GM21723 (cell line): ENCODE data around the gene SPRING1.

Source experiments
- ATAC-seq: cut with Tn5 transposase; IDR thresholded peaks from one replicate; pipeline ENCODE4 v1.9.1; 2021; ENCODE audit warnings: mild to moderate bottlenecking, moderate library complexity; ENCODE audit not compliant: unreplicated experiment

The SPRING1 gene

DNA sequence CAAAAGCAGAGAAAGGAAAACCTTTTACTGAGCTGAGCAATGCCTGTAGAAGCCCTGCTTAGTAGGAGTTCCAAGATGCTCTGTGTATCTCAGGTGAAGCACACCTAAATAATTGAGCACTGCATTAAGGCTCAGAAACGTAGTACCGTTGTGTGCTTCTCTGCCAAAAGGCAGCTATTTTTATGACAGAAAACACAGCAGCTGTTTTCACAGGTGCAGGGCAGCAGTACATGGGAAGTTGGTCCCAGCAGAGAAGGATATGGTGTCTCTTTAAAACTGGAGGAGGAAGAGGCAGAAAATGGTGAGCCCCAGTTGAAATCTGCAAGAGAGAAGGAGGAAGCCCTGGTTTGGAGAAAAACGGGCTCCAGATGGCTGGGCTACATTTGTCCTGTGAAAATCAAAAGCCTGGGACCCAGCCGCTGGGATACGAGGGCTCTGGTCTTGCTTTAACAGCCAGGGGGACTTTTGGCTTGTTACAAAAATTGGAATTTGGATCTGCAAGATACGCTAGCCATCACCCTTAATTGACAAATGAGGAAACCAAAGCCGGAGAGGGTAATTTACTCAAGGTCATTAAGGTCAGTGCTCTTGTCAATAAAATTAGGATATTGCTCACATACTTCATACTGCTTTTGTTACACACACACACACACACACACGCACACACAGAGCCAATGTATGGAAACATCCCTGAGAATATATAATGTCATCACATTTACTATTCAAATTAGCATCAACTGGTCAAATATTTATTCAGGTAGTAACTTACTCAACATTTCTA is 27.3 kb downstream of the SPRING1 start:
- no peak for ATAC-seq

DNA sequence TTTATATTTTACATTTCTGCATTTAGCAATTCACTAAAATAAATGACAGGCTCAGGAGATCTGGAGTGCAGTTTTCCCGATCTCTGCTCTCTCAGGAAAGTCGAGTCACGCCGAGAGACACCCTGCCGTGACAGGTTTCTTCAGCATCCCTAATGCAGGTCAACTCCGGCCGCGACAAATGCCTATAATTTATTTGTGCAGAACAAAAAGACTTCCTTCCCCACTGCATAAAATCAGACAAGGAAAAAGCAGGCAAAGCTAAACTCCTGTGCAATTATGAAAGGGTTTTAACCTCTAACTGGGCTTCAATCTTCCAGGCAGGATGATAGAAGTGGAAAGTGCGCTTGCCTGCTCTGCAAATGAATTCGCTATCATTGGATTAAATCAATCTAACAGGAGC is 28.1 kb downstream of the SPRING1 start:
- no peak for ATAC-seq

GRCh38 chr12:116708826-116709756 is 28.8 kb downstream of the SPRING1 start:
- peak; percentile 55 for ATAC-seq

- no peak for ATAC-seq
These were observed 30.1 kb downstream of the SPRING1 start for GRCh38 chr12:116707751-116708150.

DNA sequence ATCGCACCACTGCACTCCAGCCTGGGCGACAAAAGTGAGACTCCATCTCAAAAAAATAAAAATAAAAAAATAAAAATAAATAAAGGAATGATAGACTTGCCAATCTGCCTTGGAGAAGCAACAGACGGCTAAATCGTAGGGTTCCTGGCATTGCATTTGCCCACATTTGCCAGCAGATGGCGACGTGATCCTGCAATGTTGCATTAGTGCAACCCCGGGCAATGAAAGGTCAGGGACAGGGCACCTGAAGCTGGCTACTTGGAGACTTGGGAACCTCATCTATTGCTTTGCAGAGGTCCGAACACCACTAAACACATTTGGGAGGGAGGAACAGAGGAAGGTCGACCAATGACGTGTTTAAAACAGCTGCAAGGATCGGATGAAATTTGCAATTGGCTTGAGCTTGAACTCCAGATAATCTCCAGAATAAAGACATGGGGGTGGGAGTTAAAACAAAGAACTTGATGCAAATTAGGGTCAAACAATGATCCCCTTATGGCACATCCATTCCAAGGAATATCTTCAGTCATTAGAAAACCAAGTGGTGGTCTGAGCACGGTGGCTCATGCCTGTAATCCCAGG is 34.6 kb downstream of the SPRING1 start:
- ATAC-seq, result no peak

DNA sequence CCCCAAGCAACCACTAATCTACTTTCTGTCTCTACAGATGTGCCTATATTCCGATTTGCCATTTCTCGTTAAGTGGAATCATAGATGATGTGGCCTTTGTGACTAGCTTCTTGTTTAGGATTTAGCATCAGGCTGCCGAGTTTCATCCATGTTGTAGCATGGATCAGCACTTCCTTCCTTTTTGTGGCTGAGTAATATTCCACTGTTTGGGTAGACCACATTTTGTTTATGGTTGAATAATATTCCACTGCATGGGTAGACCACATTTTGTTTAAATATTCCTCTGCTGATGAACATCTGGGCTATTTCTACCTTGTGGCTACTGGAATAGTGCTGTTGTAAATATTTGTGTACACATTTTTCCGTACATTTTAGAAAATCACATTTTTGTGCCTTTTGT is 36.4 kb downstream of the SPRING1 start:
- ATAC-seq, result no peak

GRCh38 chr12:116700066-116700465 is 37.8 kb downstream of the SPRING1 start:
- ATAC-seq, result no peak

DNA sequence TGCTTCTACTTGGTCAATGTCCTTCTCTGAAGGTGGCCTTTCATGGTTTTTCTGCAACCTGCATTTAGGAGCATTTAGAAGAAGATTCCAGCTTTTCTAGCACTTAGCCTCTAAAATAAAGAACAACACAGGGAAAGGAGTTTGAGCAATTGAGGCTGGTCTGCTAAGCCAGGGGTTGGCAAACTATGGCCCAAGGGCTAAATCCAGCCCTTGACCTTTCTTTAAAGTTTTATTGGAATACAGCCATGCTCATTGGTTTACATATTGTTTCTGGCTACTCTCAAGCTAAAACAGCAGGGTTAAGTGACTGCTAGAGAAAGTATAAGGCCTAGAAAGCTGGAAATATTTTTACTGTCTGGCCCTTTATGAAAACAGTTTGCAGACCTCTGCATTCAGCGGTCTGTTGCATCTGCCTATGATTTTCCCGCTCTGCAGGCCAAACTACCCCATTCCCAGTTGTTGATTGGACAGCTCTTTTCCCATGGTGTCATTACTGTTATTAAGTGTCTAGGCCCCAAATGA is 39.3 kb downstream of the SPRING1 start:
- ATAC-seq, result no peak

- no peak for ATAC-seq
These were observed 39.8 kb downstream of the SPRING1 start for GRCh38 chr12:116698116-116698515.

GRCh38 chr12:116697716-116698115 is 40.2 kb downstream of the SPRING1 start:
- no peak for ATAC-seq

- ATAC-seq, result no peak
These were observed 40.6 kb downstream of the SPRING1 start for GRCh38 chr12:116697305-116697704.

GRCh38 chr12:116695464-116695725 is 42.5 kb downstream of the SPRING1 start:
- ATAC-seq, result no peak

- ATAC-seq, result no peak
These were observed 43.0 kb downstream of the SPRING1 start for GRCh38 chr12:116694653-116695463.

- no peak for ATAC-seq
These were observed 44.3 kb downstream of the SPRING1 start for GRCh38 chr12:116693286-116694227.

DNA sequence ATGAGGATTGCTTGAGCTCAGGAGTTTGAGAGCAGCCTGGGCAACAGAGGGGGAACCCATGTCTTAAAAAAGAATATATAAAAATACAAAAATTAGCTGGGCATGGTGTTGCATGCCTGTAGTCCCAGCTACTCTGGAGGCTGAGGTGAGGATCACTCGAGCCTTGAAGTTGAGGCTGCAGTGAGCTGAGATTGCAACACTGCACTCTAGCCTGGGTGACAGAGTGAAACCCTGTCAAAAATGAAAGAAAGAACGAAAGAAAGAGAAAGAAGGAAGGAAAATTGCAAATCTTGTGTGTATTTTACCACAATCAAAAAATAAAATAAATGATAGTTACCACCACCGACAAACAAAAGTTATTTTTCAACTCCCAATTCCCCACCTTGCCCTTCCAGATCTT is 45.3 kb downstream of the SPRING1 start:
- ATAC-seq, result no peak

- no peak for ATAC-seq
These were observed 46.2 kb downstream of the SPRING1 start for GRCh38 chr12:116691636-116692035.

- ATAC-seq, result no peak
These were observed 46.7 kb downstream of the SPRING1 start for GRCh38 chr12:116691205-116691604.

DNA sequence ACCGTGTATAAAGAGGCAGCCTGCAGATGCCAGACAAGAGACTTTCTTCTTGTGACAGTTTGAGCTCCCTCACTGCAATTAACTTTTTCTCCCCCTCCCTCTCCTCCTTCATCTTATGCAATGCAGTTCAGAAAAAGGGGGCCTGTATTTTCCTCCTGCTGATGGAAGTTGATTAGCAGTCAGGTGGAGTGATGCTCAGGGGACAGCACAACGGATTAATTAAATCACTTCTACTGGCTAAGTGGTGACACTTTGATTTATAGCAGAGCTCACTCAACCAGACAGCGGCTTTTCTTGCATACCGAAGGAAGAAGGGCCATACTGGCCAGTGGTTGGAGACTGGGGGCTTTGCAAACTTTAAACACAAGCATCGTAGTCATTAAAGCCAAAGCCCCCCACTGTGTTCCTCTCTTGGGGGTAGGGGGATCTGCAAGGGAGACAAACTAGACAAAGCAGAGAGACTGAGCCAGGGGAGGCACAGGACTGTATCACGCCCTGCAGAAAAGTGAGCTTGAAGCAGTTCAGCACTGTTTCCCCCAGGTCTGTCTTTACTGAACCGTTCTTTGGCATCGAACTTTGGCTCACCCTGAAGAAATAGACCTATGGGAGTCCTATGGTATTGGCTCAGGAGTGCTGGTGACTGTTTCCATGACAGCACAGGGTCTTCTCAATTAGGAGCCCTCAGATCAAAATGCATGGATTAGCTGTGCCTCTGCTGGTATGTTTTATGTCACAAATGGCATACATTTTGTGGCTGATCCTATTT is 47.7 kb downstream of the SPRING1 start:
- no peak for ATAC-seq

- ATAC-seq, result no peak
These were observed 48.3 kb downstream of the SPRING1 start for GRCh38 chr12:116689521-116689920.
